Loucy (cell line): Measurements from ENCODE around the gene PRSS50.

Source experiments
- H2AFZ ChIP-seq: fragments of 200-600 bp; sonication (generic); 2 replicates; pipeline ENCODE4 v1.6.0; 2016; ENCODE audit warnings: antibody characterized with exemption, mild to moderate bottlenecking, low read length, moderate library complexity
- H3F3A ChIP-seq: fragments of 200-600 bp; 2 replicates; pipeline ENCODE4 v1.6.0; 2016; ENCODE audit warnings: antibody characterized with exemption, low read depth, mild to moderate bottlenecking
- H3K27me3 ChIP-seq: fragments of 200-600 bp; sonication (generic); 2 replicates; pipeline ENCODE4 v1.6.1; 2014; ENCODE audit warnings: low read length, mild to moderate bottlenecking; ENCODE audit not compliant: insufficient read depth, poor library complexity, severe bottlenecking
- H3K36me3 ChIP-seq: fragments of 200-600 bp; sonication (generic); 2 replicates; pipeline ENCODE4 v1.6.1; 2016; ENCODE audit warnings: low read length; ENCODE audit not compliant: insufficient read depth
- H3K4me1 ChIP-seq: fragments of 200-600 bp; sonication (generic); 2 replicates; pipeline ENCODE4 v1.5.1; 2014; ENCODE audit warnings: low read length, mild to moderate bottlenecking; ENCODE audit not compliant: insufficient read depth, poor library complexity, severe bottlenecking
- H3K4me2 ChIP-seq: fragments of 200-600 bp; sonication (generic); 2 replicates; pipeline ENCODE4 v1.6.0; 2014; ENCODE audit warnings: antibody characterized with exemption, low read length, low read depth, mild to moderate bottlenecking; ENCODE audit not compliant: poor library complexity, severe bottlenecking
- H3K4me3 ChIP-seq: fragments of 200-600 bp; sonication (generic); 2 replicates; pipeline ENCODE4 v1.5.1; 2014; ENCODE audit warnings: low read length, mild to moderate bottlenecking, mixed read lengths; ENCODE audit not compliant: poor library complexity, severe bottlenecking
- H3K79me2 ChIP-seq: fragments of 200-600 bp; sonication (generic); 2 replicates; pipeline ENCODE4 v1.6.1; 2014; ENCODE audit warnings: low read length; ENCODE audit not compliant: insufficient read depth
- H3K9ac ChIP-seq: fragments of 200-600 bp; sonication (generic); 2 replicates; pipeline ENCODE4 v1.6.0; 2014; ENCODE audit warnings: mild to moderate bottlenecking, low read depth, low read length, moderate library complexity; ENCODE audit not compliant: poor library complexity, severe bottlenecking
- H3K9me2 ChIP-seq: fragments of 200-600 bp; sonication (generic); replicated peaks from 2 replicates; pipeline ENCODE4 v1.6.1; 2016; ENCODE audit warnings: low read depth, low read length, mixed read lengths
- H3K9me3 ChIP-seq: fragments of 200-600 bp; sonication (generic); 2 replicates; pipeline ENCODE4 v1.6.1; 2014; ENCODE audit warnings: mild to moderate bottlenecking, antibody characterized with exemption, low read length, low read depth; ENCODE audit not compliant: insufficient read depth
- H4K20me1 ChIP-seq: fragments of 200-600 bp; sonication (generic); 2 replicates; pipeline ENCODE4 v1.6.0; 2014; ENCODE audit warnings: antibody characterized with exemption, low read length, mild to moderate bottlenecking; ENCODE audit not compliant: insufficient read depth, poor library complexity, severe bottlenecking
- CTCF ChIP-seq: fragments of 200-600 bp; sonication (generic); conservative IDR thresholded peaks from 2 replicates; pipeline ENCODE4 v1.5.1; 2014; ENCODE audit warnings: mild to moderate bottlenecking, antibody characterized with exemption, low read length
- EZH2phosphoT487 ChIP-seq: fragments of 200-600 bp; IDR thresholded peaks from 2 replicates; pipeline ENCODE4 v1.6.1; 2018; ENCODE audit warnings: antibody characterized with exemption, mild to moderate bottlenecking, moderate library complexity, borderline replicate concordance

The PRSS50 gene

DNA sequence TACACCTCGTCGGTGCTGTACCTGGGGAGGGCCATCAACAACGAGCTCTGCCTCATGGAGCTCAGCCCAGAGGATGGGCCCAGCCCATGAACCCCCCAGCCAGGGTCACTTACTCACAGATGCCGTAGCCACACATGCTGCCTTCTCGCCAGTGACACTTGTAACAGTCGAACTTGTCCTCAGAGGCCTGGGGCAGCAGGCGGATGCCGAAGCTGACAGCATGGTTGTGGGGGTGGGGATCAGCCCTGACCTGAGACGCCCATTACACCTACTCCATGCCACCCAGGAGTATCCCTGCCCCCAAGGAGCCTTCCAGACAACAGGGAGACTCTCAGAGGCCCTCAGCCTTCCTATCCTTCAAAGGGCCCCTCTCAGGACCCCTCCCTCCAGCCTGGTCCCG lies 36.3 kb downstream of the PRSS50 start:
- Histone ChIP-seq H3K9ac (no peak overlapping the region), H4K20me1 (no peaks in the 10 kb centered on the region), H3K4me2 (no peak overlapping the region), H3K9me2 (no peaks in the 10 kb centered on the region), H3K27me3 (no peaks in the 10 kb centered on the region), H3F3A (no peaks in the 10 kb centered on the region), H3K9me3 (no peaks in the 10 kb centered on the region), H2AFZ (no peak overlapping the region), H3K4me1 (no peaks in the 10 kb centered on the region), H3K4me3 (no peak overlapping the region), H3K36me3 (no peaks in the 10 kb centered on the region), H3K79me2 (no peaks in the 10 kb centered on the region)
- no peak for TF ChIP-seq CTCF
- no peak for TF ChIP-seq EZH2phosphoT487

DNA sequence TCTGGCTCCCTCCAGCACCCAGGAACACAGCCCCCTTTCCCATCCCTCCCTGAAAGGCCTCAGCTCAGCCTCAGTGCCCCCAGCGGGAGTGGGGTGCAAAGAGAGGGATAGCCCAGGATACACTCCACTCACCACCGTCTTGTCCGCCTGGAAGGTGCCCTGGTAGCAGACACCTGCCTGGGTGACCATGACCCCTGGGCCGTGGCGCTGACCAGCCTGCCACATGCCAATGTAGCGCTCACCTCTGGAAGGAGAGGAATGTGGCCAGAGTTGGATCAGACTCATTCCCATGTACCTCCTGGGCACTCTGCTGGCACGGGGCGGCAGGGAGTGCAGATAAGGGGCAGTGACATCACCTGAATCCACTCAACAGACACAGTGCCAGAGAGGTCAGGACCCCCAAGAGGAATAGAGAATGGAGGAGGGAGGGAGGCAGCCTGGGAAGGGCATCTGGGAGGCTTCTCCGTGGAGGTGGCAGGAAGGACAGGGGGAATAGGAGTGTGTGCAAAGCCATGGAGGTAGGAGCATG lies 37.3 kb downstream of the PRSS50 start:
- Histone ChIP-seq H3K79me2 (no peaks in the 10 kb centered on the region), H3K4me1 (no peaks in the 10 kb centered on the region), H4K20me1 (no peaks in the 10 kb centered on the region), H3K9ac (no peak overlapping the region), H3K36me3 (no peaks in the 10 kb centered on the region), H3K27me3 (no peaks in the 10 kb centered on the region), H3F3A (no peaks in the 10 kb centered on the region), H3K4me2 (no peak overlapping the region), H3K9me3 (no peaks in the 10 kb centered on the region), H3K9me2 (no peaks in the 10 kb centered on the region), H2AFZ (no peak overlapping the region), H3K4me3 (no peak overlapping the region)
- no peak for TF ChIP-seq CTCF
- no peak for TF ChIP-seq EZH2phosphoT487

DNA sequence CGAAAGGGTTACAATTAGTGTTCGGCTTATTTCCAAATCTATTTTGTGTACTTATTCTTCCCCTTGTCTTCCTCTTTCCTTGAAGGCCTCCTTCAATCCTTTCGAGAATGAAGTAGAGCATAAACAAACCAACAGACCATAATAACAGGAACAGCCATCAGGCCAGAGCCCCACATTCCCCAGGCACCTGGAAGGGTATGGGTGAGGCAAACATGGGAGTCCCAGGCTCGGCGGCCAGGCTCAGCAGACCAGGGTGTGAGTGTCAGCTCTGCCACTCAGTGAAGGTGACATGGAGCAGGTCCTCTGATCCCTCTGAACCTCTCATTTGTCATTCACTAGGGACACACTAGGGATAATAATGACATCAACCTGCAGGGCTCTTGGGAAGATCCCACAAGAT lies 38.0 kb downstream of the PRSS50 start:
- Histone ChIP-seq H4K20me1 (no peaks in the 10 kb centered on the region), H3K79me2 (no peaks in the 10 kb centered on the region), H3K9me2 (no peaks in the 10 kb centered on the region), H3F3A (no peaks in the 10 kb centered on the region), H3K27me3 (no peaks in the 10 kb centered on the region), H3K36me3 (no peaks in the 10 kb centered on the region), H3K9me3 (no peaks in the 10 kb centered on the region), H3K9ac (no peak overlapping the region), H3K4me3 (no peak overlapping the region), H3K4me2 (no peak overlapping the region), H2AFZ (no peak overlapping the region), H3K4me1 (no peaks in the 10 kb centered on the region)
- TF ChIP-seq EZH2phosphoT487 (no peak), CTCF (no peak)
